ENCODE measurements around the gene NLRC5. TPM values are rescaled to one million over a fixed set of nuclear protein-coding genes. Genes with fewer than 3 reads are reported as not detected.
"Not testable (repeated sequence)": the region's sequence is repeated elsewhere in the genome, so short reads cannot be mapped to it uniquely, and the experiment has no call there.

NLRC5 gene
- polyA plus RNA-seq, 1 donor = 5.5 TPM

- no peak for DNase-seq (ENCODE audit: low read depth)
Observed at GRCh38 chr16:57072616-57073275, 83.4 kb downstream of the NLRC5 start.

GRCh38 chr16:57077714-57078113, 88.4 kb downstream of the NLRC5 start:
- DNase-seq (ENCODE audit: low read depth) = no peak

- DNase-seq (ENCODE audit: low read depth) = no peak
Observed at GRCh38 chr16:57081744-57082143, 92.4 kb downstream of the NLRC5 start.

DNA sequence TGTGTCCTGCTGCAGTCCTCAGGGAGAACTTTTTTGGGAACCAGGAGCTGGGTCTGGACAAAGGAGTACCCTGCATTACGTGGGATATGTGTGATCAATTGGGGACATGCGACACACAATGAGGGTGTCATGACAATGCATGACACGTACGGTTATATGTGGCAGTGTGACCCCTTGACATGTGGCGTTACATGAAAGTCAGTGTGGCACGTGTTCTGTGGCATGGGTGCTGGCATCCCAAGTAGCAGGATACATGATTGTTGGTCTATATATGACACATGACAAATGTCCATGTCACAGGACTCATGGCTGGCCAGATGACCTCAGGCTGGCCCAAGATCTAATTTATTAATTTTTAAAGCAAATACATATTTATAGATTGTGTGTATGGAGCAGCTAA, 93.3 kb downstream of the NLRC5 start:
- DNase-seq (ENCODE audit: low read depth) = no peak

DNA sequence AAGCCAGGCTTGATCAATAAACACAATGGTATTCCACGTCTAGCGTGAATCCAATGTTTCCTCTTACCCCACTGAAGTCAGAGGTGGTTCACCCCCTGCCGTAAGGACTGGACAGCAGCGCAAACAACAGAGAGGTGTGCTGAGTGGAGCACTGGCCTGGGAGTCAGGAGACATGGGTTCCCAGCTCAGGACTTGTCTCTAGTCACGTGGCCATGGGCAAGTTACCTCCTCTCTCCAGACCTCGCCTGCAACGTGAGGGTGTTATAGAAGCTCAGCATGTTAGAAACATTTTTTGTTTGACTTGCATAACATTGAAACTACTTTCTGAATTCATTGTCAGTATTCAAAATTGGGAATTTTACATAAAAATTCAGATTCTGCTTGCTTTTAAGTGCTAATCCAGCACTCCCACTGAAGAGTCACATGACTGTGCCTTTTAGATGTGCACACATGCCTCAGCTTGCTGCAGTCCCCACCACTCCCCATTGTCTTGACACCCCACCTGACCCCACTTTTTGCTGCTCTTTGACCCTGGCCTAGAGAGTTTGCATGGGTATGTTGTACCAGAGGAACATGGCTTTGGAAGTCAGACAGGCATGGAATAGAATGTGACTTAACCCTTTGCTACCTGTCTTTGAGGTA, 94.2 kb downstream of the NLRC5 start:
- no peak for DNase-seq (ENCODE audit: low read depth)

DNA sequence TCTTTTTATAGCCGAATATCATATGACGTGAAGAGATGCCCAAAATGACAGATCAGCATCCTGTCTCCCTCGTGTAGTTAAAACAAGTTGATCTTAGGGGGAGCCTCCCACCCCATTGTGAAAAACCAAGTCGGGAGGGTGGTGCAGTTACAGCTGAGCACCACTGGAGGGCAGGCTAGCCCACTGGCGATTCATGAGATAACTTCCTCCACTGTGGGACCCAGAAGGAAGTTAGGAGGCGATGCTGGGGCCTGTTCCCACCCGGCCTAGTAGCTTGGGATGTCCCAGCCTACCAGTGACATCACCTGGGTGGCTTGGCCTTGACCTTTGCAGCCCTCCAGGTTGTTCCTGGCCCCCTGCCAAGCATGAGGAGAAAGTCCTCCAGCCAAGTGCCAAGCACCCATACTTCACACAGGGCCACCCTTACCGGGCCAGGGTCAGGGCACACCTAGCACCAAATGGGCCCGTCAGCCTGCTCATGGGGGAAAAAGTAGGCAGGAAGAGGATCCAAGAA, 95.0 kb downstream of the NLRC5 start:
- no peak for DNase-seq (ENCODE audit: low read depth)

GRCh38 chr16:57084996-57085395, 95.6 kb downstream of the NLRC5 start:
- DNase-seq (ENCODE audit: low read depth) = no peak

GRCh38 chr16:57087003-57087402, 97.6 kb downstream of the NLRC5 start:
- no peak for DNase-seq (ENCODE audit: low read depth)

DNA sequence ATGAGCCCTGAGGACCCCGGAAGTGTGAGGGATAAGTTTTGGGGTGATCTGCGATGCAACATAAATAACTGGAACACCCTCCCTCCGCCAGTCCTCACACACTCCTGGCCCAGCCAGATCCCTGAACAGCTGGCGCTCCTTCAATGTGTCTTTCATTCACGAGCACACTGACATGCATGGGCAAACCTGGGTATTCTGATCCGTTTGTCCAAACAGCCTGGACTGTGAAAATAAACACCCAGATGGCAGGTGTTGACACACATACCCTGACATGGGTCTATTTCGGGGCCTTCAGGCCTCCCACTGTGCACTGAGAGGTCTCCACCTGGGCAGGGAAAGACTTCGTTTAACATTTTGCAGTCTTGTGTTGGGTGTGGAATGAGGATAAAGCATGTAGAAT, 100.0 kb downstream of the NLRC5 start:
- no peak for DNase-seq (ENCODE audit: low read depth)

DNA sequence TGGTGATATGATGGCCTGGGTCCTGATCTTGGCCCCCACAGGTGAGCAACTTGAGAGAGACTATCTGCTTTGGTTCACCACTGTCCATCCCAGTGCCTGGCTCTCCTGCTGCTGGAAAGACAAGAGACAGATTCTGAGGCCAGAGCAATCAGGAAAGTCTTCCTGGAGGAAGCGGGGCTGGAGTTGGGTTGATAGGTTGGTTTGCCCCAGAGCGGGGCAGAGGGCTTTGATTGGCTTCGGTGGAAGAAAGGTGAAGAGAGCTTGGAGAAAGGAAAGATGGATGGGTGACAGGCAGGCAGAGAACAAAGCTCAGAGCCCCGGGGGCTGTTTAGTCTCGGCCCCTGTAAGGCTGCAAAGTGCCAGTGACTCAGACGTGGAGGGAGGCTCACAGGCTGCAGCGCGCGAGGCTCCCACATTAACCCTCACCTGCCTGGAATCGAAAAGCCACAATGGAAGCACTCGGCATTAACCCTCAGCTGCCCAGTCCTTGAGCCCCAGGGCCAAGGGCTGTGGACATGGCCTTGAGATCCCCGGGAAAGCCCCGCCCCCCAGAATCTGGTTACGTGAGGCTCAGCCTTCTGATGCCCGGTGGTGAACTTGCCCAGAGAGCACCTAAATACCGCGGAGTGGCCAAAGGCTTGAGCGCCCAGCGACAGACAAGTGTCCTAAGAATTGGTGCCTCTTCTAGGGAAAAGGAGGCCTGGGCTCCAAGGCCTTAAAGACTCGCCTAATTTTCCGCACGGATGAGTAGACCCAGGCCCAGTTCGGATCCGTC, 102.0 kb downstream of the NLRC5 start:
- no peak for DNase-seq (ENCODE audit: low read depth)

- DNase-seq (ENCODE audit: low read depth) = no peak
Observed at GRCh38 chr16:57091975-57092785, 102.8 kb downstream of the NLRC5 start, which contains the start of gene CPNE2. Gene CPNE2 (plus strand): TSS chr16:57092583. CDS start chr16:57110743, 18,160 bp downstream.

GRCh38 chr16:57092786-57093411, 103.5 kb downstream of the NLRC5 start:
- DNase-seq (ENCODE audit: low read depth) = no peak

- DNase-seq (ENCODE audit: low read depth) = no peak
Observed at GRCh38 chr16:57093666-57094564, 104.6 kb downstream of the NLRC5 start.

GRCh38 chr16:57094911-57095310, 105.6 kb downstream of the NLRC5 start:
- no peak for DNase-seq (ENCODE audit: low read depth)

DNA sequence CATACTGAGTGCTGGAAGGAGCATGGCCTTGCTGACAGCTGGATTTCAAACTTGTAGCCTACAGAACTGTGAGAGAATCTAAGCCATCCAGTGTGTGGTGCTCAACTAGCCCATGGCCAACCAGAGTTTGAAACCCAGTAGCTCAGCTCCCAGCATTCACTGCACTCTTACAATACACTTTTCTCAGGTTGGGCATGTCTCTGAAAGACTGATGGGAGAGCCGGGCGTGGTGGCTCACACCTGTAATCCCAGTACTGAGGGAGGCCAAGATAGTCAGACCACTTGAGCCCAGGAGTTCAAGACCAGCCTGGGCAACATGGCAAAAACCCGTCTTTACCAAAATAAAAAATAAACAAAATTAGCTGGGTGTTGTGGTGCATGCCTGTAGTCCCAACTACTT, 106.8 kb downstream of the NLRC5 start:
- no peak for DNase-seq (ENCODE audit: low read depth)

GRCh38 chr16:57096793-57097192, 107.4 kb downstream of the NLRC5 start:
- DNase-seq (ENCODE audit: low read depth) = no peak

- no peak for DNase-seq (ENCODE audit: low read depth)
Observed at GRCh38 chr16:57098188-57098841, 109.0 kb downstream of the NLRC5 start.

- not testable (repeated sequence) for DNase-seq (ENCODE audit: low read depth)
Observed at GRCh38 chr16:57099965-57100364, 110.6 kb downstream of the NLRC5 start.

DNA sequence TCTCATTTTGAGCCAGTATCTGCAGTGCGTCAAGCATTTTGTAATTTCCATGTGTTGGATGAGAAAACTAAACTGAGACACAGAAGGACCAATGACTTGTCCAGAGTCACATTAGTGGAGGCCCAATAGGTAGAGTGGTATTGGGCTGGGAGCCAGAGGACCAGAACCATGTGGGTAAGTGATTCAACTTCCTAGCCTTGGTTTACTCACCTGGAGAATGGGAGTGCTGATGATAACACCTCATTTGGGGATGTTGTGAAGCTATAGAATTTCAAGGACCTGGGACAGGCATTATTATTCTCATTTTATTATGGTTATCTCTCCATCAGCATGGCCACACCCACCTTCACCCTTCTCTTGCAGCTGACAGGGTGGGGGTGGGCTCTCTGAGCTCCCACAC, 111.1 kb downstream of the NLRC5 start:
- DNase-seq (ENCODE audit: low read depth) = no peak
